ENCODE results near the gene APP. TPM values are rescaled to one million over a fixed set of nuclear protein-coding genes. Genes with fewer than 3 reads are reported as not detected.
"Not testable (repeated sequence)": the region's sequence is repeated elsewhere in the genome, so short reads cannot be mapped to it uniquely, and the experiment has no call there.

Gene APP
- total RNA-seq, 3 donors from 2014 or later (not counting 1 experiment from before 2014, with no cell fraction given): 5.1 to 10.6 (median 7.8) TPM

DNA sequence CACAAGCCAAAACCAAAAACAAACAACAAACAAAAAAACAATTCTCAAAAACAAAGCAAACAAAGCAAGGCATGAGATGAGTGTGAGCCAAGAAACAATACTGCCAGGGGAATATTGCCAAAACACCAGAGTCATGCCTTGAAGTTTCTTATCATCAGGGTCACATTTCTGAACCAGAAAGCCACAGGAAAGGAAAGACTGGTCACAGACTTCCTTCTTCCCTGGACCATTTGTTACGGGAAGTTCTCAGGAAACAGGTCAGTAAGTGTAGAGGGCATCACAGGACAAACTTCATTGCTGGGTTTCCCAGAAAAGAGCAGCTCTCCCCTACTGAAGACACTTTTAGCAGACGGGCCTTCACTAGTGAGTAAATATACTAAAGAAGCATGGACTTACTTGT, 244.6 kb downstream of the APP start:
- Mint-ChIP-seq H3K4me3 (no peak overlapping the region), H3K4me1 (no peaks in the 10 kb centered on the region), H3K36me3 (no peaks in the 10 kb centered on the region), H3K27ac (no peak overlapping the region), H3K27me3 (ENCODE audit: low read depth in 2 of 2) (no peaks in the 10 kb centered on the region), H3K9me3 (no peaks in the 10 kb centered on the region)
- Histone ChIP-seq H3K4me3 (ENCODE audit: low read length) (no peak overlapping the region), H3K36me3 (ENCODE audit: control insufficient read depth, insufficient read depth, low read length) (no peaks in the 10 kb centered on the region), H3K27me3 (ENCODE audit: control insufficient read depth, insufficient read depth, low read length) (no peaks in the 10 kb centered on the region), H3K4me1 (ENCODE audit: control insufficient read depth, insufficient read depth, low read length) (no peaks in the 10 kb centered on the region), H3K9me3 (ENCODE audit: control insufficient read depth, insufficient read depth, low read length) (no peaks in the 10 kb centered on the region), H3K27ac (ENCODE audit: low read length) (no peak overlapping the region)
- intact Hi-C loops (cut with micrococcal nuclease): no loop called here
- DNase-seq: no peak
- ATAC-seq: no peak
- TF ChIP-seq, protein P1, sequence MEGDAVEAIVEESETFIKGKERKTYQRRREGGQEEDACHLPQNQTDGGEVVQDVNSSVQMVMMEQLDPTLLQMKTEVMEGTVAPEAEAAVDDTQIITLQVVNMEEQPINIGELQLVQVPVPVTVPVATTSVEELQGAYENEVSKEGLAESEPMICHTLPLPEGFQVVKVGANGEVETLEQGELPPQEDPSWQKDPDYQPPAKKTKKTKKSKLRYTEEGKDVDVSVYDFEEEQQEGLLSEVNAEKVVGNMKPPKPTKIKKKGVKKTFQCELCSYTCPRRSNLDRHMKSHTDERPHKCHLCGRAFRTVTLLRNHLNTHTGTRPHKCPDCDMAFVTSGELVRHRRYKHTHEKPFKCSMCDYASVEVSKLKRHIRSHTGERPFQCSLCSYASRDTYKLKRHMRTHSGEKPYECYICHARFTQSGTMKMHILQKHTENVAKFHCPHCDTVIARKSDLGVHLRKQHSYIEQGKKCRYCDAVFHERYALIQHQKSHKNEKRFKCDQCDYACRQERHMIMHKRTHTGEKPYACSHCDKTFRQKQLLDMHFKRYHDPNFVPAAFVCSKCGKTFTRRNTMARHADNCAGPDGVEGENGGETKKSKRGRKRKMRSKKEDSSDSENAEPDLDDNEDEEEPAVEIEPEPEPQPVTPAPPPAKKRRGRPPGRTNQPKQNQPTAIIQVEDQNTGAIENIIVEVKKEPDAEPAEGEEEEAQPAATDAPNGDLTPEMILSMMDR (IDR thresholded peaks at IDR 0.05): no peak
- 48% methylated on average over 2 of the region's 2 CpGs for WGBS (ENCODE audit: insufficient coverage)

- 69% methylated on average over 10 of the region's 14 CpGs for WGBS (ENCODE audit: insufficient coverage)
- H3K9me3 Mint-ChIP-seq: no peaks in the 10 kb centered on the region
- Histone ChIP-seq H3K36me3 (ENCODE audit: control insufficient read depth, insufficient read depth, low read length) (no peaks in the 10 kb centered on the region), H3K27me3 (ENCODE audit: control insufficient read depth, insufficient read depth, low read length) (no peaks in the 10 kb centered on the region), H3K4me1 (ENCODE audit: control insufficient read depth, insufficient read depth, low read length) (no peaks in the 10 kb centered on the region), H3K9me3 (ENCODE audit: control insufficient read depth, insufficient read depth, low read length) (no peaks in the 10 kb centered on the region), H3K4me3 (ENCODE audit: low read length) (no peak overlapping the region), H3K27ac (ENCODE audit: low read length) (no peak overlapping the region)
- DNase-seq (no peak), ATAC-seq (no peak)
- H3K4me1 Mint-ChIP-seq: no peaks in the 10 kb centered on the region
- H3K27me3 Mint-ChIP-seq (ENCODE audit: low read depth in 2 of 2): no peaks in the 10 kb centered on the region
- H3K36me3 Mint-ChIP-seq: no peaks in the 10 kb centered on the region
- no peak overlapping the region for H3K27ac Mint-ChIP-seq
- no peak overlapping the region for H3K4me3 Mint-ChIP-seq
- TF ChIP-seq, protein P1 (IDR thresholded peaks at IDR 0.05): no peak
- intact Hi-C loops (cut with micrococcal nuclease): no loop called here
Observed at GRCh38 chr21:25925064-25925800, 245.3 kb downstream of the APP start.

DNA sequence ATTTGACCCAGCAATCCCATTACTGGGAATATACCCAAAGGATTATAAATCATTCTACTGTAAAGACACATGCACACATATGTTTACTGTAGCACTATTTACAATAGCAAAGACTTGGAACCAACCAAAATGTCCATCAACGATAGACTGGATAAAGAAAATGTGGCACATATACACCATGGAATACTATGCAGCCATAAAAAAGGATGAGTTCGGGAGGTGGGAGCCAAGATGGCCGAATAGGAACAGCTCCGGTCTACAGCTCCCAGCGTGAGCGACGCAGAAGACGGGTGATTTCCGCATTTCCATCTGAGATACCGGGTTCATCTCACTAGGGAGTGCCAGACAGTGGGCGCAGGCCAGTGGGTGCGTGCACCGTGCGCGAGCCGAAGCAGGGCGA, 252.4 kb downstream of the APP start:
- H3K27me3 ChIP-seq (ENCODE audit: control insufficient read depth, insufficient read depth, low read length); intact Hi-C loops (cut with micrococcal nuclease); H3K36me3 ChIP-seq (ENCODE audit: control insufficient read depth, insufficient read depth, low read length); DNase-seq; H3K27ac ChIP-seq (ENCODE audit: low read length); H3K9me3 ChIP-seq (ENCODE audit: control insufficient read depth, insufficient read depth, low read length); ATAC-seq; H3K4me3 ChIP-seq (ENCODE audit: low read length); H3K4me1 Mint-ChIP-seq; H3K9me3 Mint-ChIP-seq; H3K36me3 Mint-ChIP-seq; H3K4me1 ChIP-seq (ENCODE audit: control insufficient read depth, insufficient read depth, low read length); H3K27me3 Mint-ChIP-seq (ENCODE audit: low read depth in 2 of 2); H3K27ac Mint-ChIP-seq; H3K4me3 Mint-ChIP-seq: not testable (repeated sequence)
- WGBS (ENCODE audit: insufficient coverage): 93% methylated on average over 9 of the region's 17 CpGs

GRCh38 chr21:25916226-25916625, 254.3 kb downstream of the APP start:
- intact Hi-C loops (cut with micrococcal nuclease): no loop called here
- Mint-ChIP-seq H3K4me3 (no peak overlapping the region), H3K27me3 (ENCODE audit: low read depth in 2 of 2) (no peaks in the 10 kb centered on the region), H3K36me3 (no peaks in the 10 kb centered on the region), H3K4me1 (no peaks in the 10 kb centered on the region), H3K27ac (no peak overlapping the region), H3K9me3 (peaks cover 0 to 2% of the 10 kb centered on the region in 2 donors)
- 90% methylated on average over 5 of the region's 6 CpGs for WGBS (ENCODE audit: insufficient coverage)
- DNase-seq (no peak), ATAC-seq (no peak)
- Histone ChIP-seq H3K27me3 (ENCODE audit: control insufficient read depth, insufficient read depth, low read length) (no peaks in the 10 kb centered on the region), H3K4me3 (ENCODE audit: low read length) (no peak overlapping the region), H3K4me1 (ENCODE audit: control insufficient read depth, insufficient read depth, low read length) (no peaks in the 10 kb centered on the region), H3K9me3 (ENCODE audit: control insufficient read depth, insufficient read depth, low read length) (no peaks in the 10 kb centered on the region), H3K27ac (ENCODE audit: low read length) (no peak overlapping the region), H3K36me3 (ENCODE audit: control insufficient read depth, insufficient read depth, low read length) (no peaks in the 10 kb centered on the region)
- TF ChIP-seq, protein P1 (IDR thresholded peaks at IDR 0.05): no peak
